HepG2 (cell line): ENCODE measurements around the gene NOM1. TPM values are rescaled to one million over a fixed set of nuclear protein-coding genes. Genes with fewer than 3 reads are reported as not detected.

Experiments
- CCDC6 ChIP-seq: sonication (generic); formaldehyde crosslinking; IDR thresholded peaks from 2 replicates; pipeline ENCODE4 v1.8.1; 2022; ENCODE audit warnings: mild to moderate bottlenecking, missing genetic modification reagents, moderate library complexity
- CSRNP2 ChIP-seq: sonication (generic); formaldehyde crosslinking; conservative IDR thresholded peaks from 2 replicates; pipeline ENCODE4 v1.8.0; 2022; ENCODE audit warnings: low read depth, missing genetic modification reagents
- ETV5 ChIP-seq: IDR thresholded peaks from 2 replicates; pipeline ENCODE4 v1.6.1; 2018; ENCODE audit warnings: missing biosample characterization, missing genetic modification reagents, inconsistent platforms, borderline replicate concordance
- HDAC1 ChIP-seq: sonication (generic); formaldehyde crosslinking; IDR thresholded peaks from 2 replicates; pipeline ENCODE4 v1.5.1; 2020; ENCODE audit warnings: mild to moderate bottlenecking, missing genetic modification reagents
- HMG20B ChIP-seq: conservative IDR thresholded peaks from 2 replicates; pipeline ENCODE4 v1.6.1; 2016; ENCODE audit warnings: missing genetic modification reagents, missing compliant biosample characterization
- KAT8 ChIP-seq: IDR thresholded peaks from 2 replicates; pipeline ENCODE4 v1.6.1; 2016; ENCODE audit warnings: missing genetic modification reagents, missing compliant biosample characterization
- KDM2A ChIP-seq: sonication (generic); formaldehyde crosslinking; IDR thresholded peaks from 2 replicates; pipeline ENCODE4 v1.4.0; 2020; ENCODE audit warnings: low read depth, missing genetic modification reagents, borderline replicate concordance
- KLF12 ChIP-seq: sonication (generic); formaldehyde crosslinking; IDR thresholded peaks from 2 replicates; pipeline ENCODE4 v1.4.0; 2020; ENCODE audit warnings: missing genetic modification reagents, borderline replicate concordance
- MAZ ChIP-seq, 2 experiments: sonication (generic) in 1 of 2; formaldehyde crosslinking in 1 of 2; IDR thresholded peaks; 2 replicates each; pipeline versions ENCODE4 v1.5.0 to v1.6.1; 2012 to 2020; ENCODE audit warnings: low read depth in 2 of 2, mild to moderate bottlenecking in 2 of 2, borderline replicate concordance in 1 of 2, improper control_type of control experiment in 1 of 2, low read length in 1 of 2, missing genetic modification reagents in 1 of 2, moderate library complexity in 1 of 2
- MED1 ChIP-seq: sonication (generic); formaldehyde crosslinking; IDR thresholded peaks from 2 replicates; pipeline ENCODE4 v1.4.0; 2020; ENCODE audit warnings: missing genetic modification reagents
- PPARG ChIP-seq: conservative IDR thresholded peaks from 2 replicates; pipeline ENCODE4 v1.6.1; 2016; ENCODE audit warnings: missing biosample characterization, missing genetic modification reagents
- SALL1 ChIP-seq: sonication (generic); formaldehyde crosslinking; IDR thresholded peaks from 2 replicates; pipeline ENCODE4 v1.8.0; 2022; ENCODE audit warnings: mild to moderate bottlenecking, missing genetic modification reagents
- TFDP2 ChIP-seq: sonication (generic); formaldehyde crosslinking; IDR thresholded peaks from 2 replicates; pipeline ENCODE4 v1.4.0; 2020; ENCODE audit warnings: missing genetic modification reagents
- ZBTB21 ChIP-seq: sonication (generic); formaldehyde crosslinking; IDR thresholded peaks from 2 replicates; pipeline ENCODE4 v1.4.0; 2020; ENCODE audit warnings: missing genetic modification reagents
- ZKSCAN1 ChIP-seq: fragments of 150-350 bp; IDR thresholded peaks from 2 replicates; pipeline ENCODE4 v1.6.1; 2014; ENCODE audit warnings: low read length
- ZNF143 ChIP-seq: sonication (generic); formaldehyde crosslinking; IDR thresholded peaks from 2 replicates; pipeline ENCODE4 v1.4.0; 2020; ENCODE audit warnings: missing genetic modification reagents
- ZNF431 ChIP-seq: sonication (generic); formaldehyde crosslinking; IDR thresholded peaks from 2 replicates; pipeline ENCODE4 v1.9.0; 2022; ENCODE audit warnings: missing genetic modification reagents, low read depth, mild to moderate bottlenecking, borderline replicate concordance
- polyA plus RNA-seq, 8 experiments: library from polyadenylated mRNA; depleted of rRNA in 3 of 8; stranded (reverse) in 7 of 8; unstranded in 1 of 8; fragments of >200 nt; fragmentation: Illumina TruSeq in 4 of 8; extraction: Trizol in 4 of 8; gene quantifications; 2 replicates each; pipeline versions ENCODE4 v1.2.1 to v1.2.3, GENCODE V29; 2011 to 2016; ENCODE audit warnings: low read depth in 4 of 8, missing spikeins in 1 of 8, mixed read lengths in 1 of 8; ENCODE audit not compliant: insufficient read depth in 1 of 8
- total RNA-seq, 5 experiments: library from RNA; depleted of rRNA; stranded (reverse); fragments of >200 nt; fragmentation: Illumina TruSeq; extraction: Trizol; gene quantifications; 2 replicates each; pipeline ENCODE4 v1.2.3, GENCODE V29; 2016; ENCODE audit warnings: low read depth in 1 of 5
- TF ChIP-seq, protein P1 (sequence below): sonication (generic); formaldehyde crosslinking; IDR thresholded peaks from 2 replicates; pipeline ENCODE4; 2020; ENCODE audit warnings: missing genetic modification reagents, mild to moderate bottlenecking, borderline replicate concordance
- TF ChIP-seq, protein P2 (sequence below): IDR thresholded peaks from 2 replicates; pipeline ENCODE4 v1.6.1; 2016; ENCODE audit warnings: missing compliant biosample characterization, missing genetic modification reagents, borderline replicate concordance
- TF ChIP-seq, protein P3 (sequence below): sonication (generic); formaldehyde crosslinking; IDR thresholded peaks from 2 replicates; pipeline ENCODE4 v1.4.0; 2020; ENCODE audit warnings: missing genetic modification reagents

NOM1 gene
- total and polyA plus RNA-seq, 2 of the 13 experiments (the other 11 are each of a cell fraction or from before 2014, with no cell fraction given) = 14.2 to 26.2 TPM

DNA sequence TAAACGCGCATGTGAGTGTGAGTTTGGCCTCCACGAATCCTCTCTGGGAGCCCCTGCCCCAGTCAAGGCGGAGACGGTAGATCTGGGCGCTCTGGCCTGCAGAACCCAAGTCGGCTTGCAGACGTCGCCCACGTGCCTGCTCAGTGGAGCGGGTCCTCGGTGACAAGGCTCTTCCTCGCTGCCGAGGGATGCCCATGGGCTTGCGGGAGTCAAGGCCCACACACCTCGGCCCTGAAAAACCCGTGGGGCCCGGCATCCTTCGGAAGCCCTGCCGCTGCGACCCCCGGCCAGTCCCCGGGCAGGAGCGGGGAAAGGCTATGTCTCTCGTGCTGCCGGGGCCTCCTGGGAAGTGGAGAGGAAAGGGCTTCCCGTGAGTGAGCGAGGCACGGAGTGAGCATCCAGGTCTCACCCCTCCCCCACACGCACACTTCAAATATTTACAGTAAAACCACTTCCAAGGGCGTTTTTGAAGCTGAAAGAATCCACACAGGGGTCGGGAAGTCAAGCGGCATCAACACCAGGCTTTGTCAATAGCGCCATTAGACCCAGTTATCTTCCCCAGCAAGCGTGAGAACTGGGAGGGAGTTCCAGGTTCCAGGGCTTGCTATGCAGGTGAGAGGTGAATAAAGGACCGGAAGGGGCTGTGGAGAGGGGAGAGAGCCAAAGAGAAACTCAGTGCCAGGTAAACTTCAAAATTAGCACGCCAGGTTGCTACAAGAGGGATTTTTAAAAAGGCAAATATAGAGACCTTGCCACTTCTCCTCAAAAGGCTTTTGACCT lies 62.0 kb downstream of the NOM1 start (continued):
- TF ChIP-seq, protein P1, sequence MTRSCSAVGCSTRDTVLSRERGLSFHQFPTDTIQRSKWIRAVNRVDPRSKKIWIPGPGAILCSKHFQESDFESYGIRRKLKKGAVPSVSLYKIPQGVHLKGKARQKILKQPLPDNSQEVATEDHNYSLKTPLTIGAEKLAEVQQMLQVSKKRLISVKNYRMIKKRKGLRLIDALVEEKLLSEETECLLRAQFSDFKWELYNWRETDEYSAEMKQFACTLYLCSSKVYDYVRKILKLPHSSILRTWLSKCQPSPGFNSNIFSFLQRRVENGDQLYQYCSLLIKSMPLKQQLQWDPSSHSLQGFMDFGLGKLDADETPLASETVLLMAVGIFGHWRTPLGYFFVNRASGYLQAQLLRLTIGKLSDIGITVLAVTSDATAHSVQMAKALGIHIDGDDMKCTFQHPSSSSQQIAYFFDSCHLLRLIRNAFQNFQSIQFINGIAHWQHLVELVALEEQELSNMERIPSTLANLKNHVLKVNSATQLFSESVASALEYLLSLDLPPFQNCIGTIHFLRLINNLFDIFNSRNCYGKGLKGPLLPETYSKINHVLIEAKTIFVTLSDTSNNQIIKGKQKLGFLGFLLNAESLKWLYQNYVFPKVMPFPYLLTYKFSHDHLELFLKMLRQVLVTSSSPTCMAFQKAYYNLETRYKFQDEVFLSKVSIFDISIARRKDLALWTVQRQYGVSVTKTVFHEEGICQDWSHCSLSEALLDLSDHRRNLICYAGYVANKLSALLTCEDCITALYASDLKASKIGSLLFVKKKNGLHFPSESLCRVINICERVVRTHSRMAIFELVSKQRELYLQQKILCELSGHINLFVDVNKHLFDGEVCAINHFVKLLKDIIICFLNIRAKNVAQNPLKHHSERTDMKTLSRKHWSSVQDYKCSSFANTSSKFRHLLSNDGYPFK (CRISPR knock-in tag) = peak; percentile 72; the same call in 1 of the 2 replicates
- TF ChIP-seq TFDP2 (CRISPR knock-in tag) = peak; percentile 14; the same call in 1 of the 2 replicates
- TF ChIP-seq HMG20B (CRISPR knock-in tag) = peak; percentile 83
- peak; percentile 39; the same call in 1 of the 2 replicates for TF ChIP-seq CCDC6 (CRISPR knock-in tag)
- TF ChIP-seq, protein P2, sequence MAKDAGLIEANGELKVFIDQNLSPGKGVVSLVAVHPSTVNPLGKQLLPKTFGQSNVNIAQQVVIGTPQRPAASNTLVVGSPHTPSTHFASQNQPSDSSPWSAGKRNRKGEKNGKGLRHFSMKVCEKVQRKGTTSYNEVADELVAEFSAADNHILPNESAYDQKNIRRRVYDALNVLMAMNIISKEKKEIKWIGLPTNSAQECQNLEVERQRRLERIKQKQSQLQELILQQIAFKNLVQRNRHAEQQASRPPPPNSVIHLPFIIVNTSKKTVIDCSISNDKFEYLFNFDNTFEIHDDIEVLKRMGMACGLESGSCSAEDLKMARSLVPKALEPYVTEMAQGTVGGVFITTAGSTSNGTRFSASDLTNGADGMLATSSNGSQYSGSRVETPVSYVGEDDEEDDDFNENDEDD = peak; percentile 34; the same call in 1 of the 2 replicates
- TF ChIP-seq ZBTB21 = no peak
- peak; percentile 29; the same call in 1 of the 2 replicates for TF ChIP-seq KDM2A (CRISPR knock-in tag)
- TF ChIP-seq ZNF143 (CRISPR knock-in tag) = peak; percentile 25; the same call in 1 of the 2 replicates
- TF ChIP-seq, protein P3, sequence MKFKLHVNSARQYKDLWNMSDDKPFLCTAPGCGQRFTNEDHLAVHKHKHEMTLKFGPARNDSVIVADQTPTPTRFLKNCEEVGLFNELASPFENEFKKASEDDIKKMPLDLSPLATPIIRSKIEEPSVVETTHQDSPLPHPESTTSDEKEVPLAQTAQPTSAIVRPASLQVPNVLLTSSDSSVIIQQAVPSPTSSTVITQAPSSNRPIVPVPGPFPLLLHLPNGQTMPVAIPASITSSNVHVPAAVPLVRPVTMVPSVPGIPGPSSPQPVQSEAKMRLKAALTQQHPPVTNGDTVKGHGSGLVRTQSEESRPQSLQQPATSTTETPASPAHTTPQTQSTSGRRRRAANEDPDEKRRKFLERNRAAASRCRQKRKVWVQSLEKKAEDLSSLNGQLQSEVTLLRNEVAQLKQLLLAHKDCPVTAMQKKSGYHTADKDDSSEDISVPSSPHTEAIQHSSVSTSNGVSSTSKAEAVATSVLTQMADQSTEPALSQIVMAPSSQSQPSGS (CRISPR knock-in tag) = 0 out of 2 replicates have a peak, but pooled peaks have one; percentile 22
- TF ChIP-seq KLF12 (CRISPR knock-in tag) = 0 out of 2 replicates have a peak, but pooled peaks have one; percentile 16
- TF ChIP-seq KAT8 = 0 out of 2 replicates have a peak, but pooled peaks have one; percentile 24
- TF ChIP-seq HDAC1 (CRISPR knock-in tag) = peak; percentile 53
- TF ChIP-seq ETV5 (CRISPR knock-in tag) = peak; percentile 61; the same call in 1 of the 2 replicates
- peak; percentile 19; the same call in 1 of the 2 replicates for TF ChIP-seq ZNF431 (CRISPR knock-in tag)
- TF ChIP-seq ZKSCAN1 = no peak
- no peak for TF ChIP-seq MAZ (IDR thresholded peaks at IDR 0.05; ENCODE audit: borderline replicate concordance, low read depth, low read length)
- TF ChIP-seq MAZ (CRISPR knock-in tag; IDR thresholded peaks at IDR 0.05; ENCODE audit: low read depth) = no peak
- peak; percentile 68 for TF ChIP-seq MED1 (CRISPR knock-in tag)
- peak; percentile 66 for TF ChIP-seq SALL1 (CRISPR knock-in tag)
- no peak for TF ChIP-seq CSRNP2 (CRISPR knock-in tag)
- peak; percentile 97 for TF ChIP-seq PPARG
